Gastroesophageal sphincter (tissue), 4 donors: Measurements from ENCODE around the gene AZIN2. TPM values are rescaled to one million over a fixed set of nuclear protein-coding genes. Genes with fewer than 3 reads are reported as not detected.

Experiments used
- ATAC-seq: fragments of 150-250 bp; one replicate; pipeline ENCODE4 v1.9.1; 2016; ENCODE audit warnings: mild to moderate bottlenecking, moderate library complexity
- H3K27ac ChIP-seq, 4 donors: fragments of 200-600 bp; sonication (generic) in 3 of 4; 1 replicate in 3 of 4; 2 replicates in 1 of 4; pipeline ENCODE4 v1.5.1; 2016 to 2019
- H3K27me3 ChIP-seq: fragments of 200-600 bp; sonication (generic); one replicate; pipeline ENCODE4 v1.5.1; 2019
- H3K36me3 ChIP-seq, 2 donors: fragments of 200-600 bp; sonication (generic); one replicate each; pipeline ENCODE4 v1.5.1; 2019; ENCODE audit warnings: control low read depth in 1 of 2
- H3K4me1 ChIP-seq, 3 donors: fragments of 200-600 bp; sonication (generic); 1 replicate in 2 of 3; 2 replicates in 1 of 3; pipeline ENCODE4 v1.5.1; 2016 to 2019; ENCODE audit warnings: control low read depth in 2 of 3
- H3K4me3 ChIP-seq, 2 donors: fragments of 200-600 bp; sonication (generic); one replicate each; pipeline ENCODE4 v1.5.1; 2019; ENCODE audit warnings: mild to moderate bottlenecking in 1 of 2, moderate library complexity in 1 of 2
- H3K9me3 ChIP-seq, 3 donors: fragments of 200-600 bp; sonication (generic); one replicate each; pipeline ENCODE4 v1.5.1; 2017 to 2019; ENCODE audit warnings: control low read depth in 2 of 3
- EP300 ChIP-seq: sonication (generic); formaldehyde crosslinking; IDR thresholded peaks from one replicate; pipeline ENCODE4 v1.6.1; 2017; ENCODE audit warnings: antibody characterized with exemption, mild to moderate bottlenecking
- POLR2A ChIP-seq, 2 donors: fragments of 450-650 bp; IDR thresholded peaks; one replicate each; pipeline ENCODE4 v1.6.1; 2017; ENCODE audit warnings: antibody characterized with exemption in 2 of 2, mild to moderate bottlenecking in 2 of 2, moderate library complexity in 1 of 2
- POLR2AphosphoS5 ChIP-seq: sonication (generic); formaldehyde crosslinking; IDR thresholded peaks from one replicate; pipeline ENCODE4 v1.6.1; 2017; ENCODE audit warnings: antibody characterized with exemption
- WGBS, 2 donors: methylation state at CpG; one replicate each; pipeline ENCODE4 v1.1.5; 2018; ENCODE audit warnings: low coverage in 1 of 2; 5-methylcytosine and 5-hydroxymethylcytosine counted together
- total RNA-seq, 4 donors: library from RNA; depleted of rRNA; stranded (reverse); fragments of >200 nt; gene quantifications; one replicate each; pipeline ENCODE4 v1.1.0, GENCODE V29; 2016
- TF ChIP-seq, protein P1 (sequence below), 4 experiments: fragments of 200-600 bp in 2 of 4; fragments of 450-650 bp in 2 of 4; sonication (generic) in 1 of 4; IDR thresholded peaks; one replicate each; pipeline ENCODE4 v1.5.1; 2017 to 2019; ENCODE audit warnings: antibody characterized with exemption in 4 of 4, mild to moderate bottlenecking in 2 of 4, moderate library complexity in 2 of 4

AZIN2 gene
- total RNA-seq, 4 donors from 2014 or later = 0.31 to 6.4 (median 2.8) TPM

DNA sequence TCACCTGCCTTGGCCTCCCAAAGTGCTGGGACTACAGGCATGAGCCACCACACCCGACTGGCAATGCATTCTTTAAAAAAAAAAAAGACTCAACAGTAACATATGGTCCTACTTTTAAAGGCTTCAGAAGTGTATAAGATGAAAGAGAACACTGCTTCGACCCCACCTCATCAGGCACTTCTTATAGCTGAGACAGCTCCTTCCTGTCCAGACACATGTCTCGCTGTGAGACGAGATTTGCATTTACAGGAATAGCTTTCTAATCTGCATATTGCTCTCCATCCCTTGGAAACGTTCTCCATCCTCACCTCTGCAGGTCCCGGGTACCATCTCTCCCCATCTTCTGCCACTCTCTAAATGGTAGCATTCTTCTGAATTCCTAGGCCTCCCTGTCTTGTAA, 6.7 kb downstream of the AZIN2 start:
- no peak for ATAC-seq
- no peak overlapping the region for H3K4me3 ChIP-seq
- no peak overlapping the region for H3K27ac ChIP-seq
- no peaks in the 10 kb centered on the region for H3K36me3 ChIP-seq
- H3K9me3 ChIP-seq = no peaks in the 10 kb centered on the region
- no peaks in the 10 kb centered on the region for H3K27me3 ChIP-seq
- TF ChIP-seq, protein P1, sequence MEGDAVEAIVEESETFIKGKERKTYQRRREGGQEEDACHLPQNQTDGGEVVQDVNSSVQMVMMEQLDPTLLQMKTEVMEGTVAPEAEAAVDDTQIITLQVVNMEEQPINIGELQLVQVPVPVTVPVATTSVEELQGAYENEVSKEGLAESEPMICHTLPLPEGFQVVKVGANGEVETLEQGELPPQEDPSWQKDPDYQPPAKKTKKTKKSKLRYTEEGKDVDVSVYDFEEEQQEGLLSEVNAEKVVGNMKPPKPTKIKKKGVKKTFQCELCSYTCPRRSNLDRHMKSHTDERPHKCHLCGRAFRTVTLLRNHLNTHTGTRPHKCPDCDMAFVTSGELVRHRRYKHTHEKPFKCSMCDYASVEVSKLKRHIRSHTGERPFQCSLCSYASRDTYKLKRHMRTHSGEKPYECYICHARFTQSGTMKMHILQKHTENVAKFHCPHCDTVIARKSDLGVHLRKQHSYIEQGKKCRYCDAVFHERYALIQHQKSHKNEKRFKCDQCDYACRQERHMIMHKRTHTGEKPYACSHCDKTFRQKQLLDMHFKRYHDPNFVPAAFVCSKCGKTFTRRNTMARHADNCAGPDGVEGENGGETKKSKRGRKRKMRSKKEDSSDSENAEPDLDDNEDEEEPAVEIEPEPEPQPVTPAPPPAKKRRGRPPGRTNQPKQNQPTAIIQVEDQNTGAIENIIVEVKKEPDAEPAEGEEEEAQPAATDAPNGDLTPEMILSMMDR (IDR thresholded peaks at IDR 0.05) = no peak
- TF ChIP-seq EP300 = no peak
- no peak for TF ChIP-seq POLR2AphosphoS5
- TF ChIP-seq POLR2A (IDR thresholded peaks at IDR 0.05) = no peak
- peaks cover 0 to 9% (median 0%) of the 10 kb centered on the region in 3 donors for H3K4me1 ChIP-seq
- 66 to 89% methylated on average over 5 to 6 of the region's 6 CpGs for WGBS, 2 donors

DNA sequence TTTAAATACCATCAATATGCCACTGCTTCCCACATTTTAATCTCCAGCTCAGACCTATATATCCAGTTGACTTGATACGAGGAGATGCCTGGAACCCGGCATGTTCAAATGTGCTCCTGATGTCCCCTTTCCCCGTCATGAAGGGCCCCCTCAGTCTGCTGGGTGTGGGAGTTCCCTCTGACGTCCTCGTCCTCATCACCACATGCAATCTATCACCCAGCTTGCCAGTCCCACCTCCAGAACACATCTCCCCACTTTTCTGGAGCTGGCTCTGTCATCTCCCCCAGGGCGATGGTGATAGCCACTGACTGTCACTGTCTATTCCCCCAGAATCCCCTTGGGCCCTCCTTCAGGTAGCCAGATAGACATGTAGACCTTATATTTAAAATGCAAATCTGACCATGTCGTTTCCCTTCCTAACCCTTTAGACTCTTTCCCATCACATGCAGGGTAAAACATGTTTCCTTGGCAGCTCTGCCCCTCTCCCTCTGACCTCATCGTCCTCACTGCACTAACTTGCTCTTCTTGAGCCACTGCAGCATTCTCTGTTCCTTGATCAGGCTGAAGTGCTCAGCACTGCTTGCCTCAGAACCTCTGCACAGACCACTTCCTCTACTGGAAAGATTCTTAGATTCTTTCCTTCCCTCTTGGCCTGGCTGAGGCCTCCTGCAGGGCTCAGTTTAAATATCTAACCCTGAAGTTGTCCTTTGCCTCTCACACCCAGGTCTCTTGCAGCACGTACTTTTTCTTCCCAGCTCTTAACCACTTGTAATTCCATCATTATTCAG, 7.4 kb downstream of the AZIN2 start:
- Histone ChIP-seq H3K9me3 (no peaks in the 10 kb centered on the region), H3K27me3 (no peaks in the 10 kb centered on the region), H3K36me3 (no peaks in the 10 kb centered on the region), H3K4me1 (peaks cover 0 to 7% (median 0%) of the 10 kb centered on the region in 3 donors), H3K4me3 (no peak overlapping the region), H3K27ac (no peak overlapping the region)
- no peak for ATAC-seq
- TF ChIP-seq POLR2AphosphoS5 (no peak), POLR2A (IDR thresholded peaks at IDR 0.05) (no peak), EP300 (no peak)
- TF ChIP-seq, protein P1 (IDR thresholded peaks at IDR 0.05) = no peak
- 61 to 63% methylated on average over 5 to 9 of the region's 9 CpGs for WGBS, 2 donors

DNA sequence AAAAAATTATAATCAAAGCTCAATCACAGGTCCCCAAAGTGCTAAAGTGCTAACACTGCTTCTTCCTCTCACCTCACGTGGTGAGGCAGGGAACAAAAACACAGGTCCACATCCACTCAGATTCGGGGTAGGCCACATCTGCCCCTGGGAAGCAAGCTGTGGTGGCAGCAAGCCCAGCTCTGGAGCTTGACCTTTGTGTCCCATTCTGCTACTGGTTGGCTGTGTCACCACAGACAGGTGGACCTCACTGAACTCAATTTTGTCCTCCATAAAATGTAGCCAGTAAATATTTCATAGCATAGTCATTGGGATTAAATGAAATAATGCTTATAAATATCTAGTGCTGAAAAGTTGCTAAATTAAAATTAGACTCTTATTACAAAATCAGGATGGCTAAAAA, 8.5 kb downstream of the AZIN2 start:
- H3K27me3 ChIP-seq = no peaks in the 10 kb centered on the region
- H3K4me1 ChIP-seq = peaks cover 0 to 7% (median 0%) of the 10 kb centered on the region in 3 donors
- ATAC-seq = no peak
- H3K36me3 ChIP-seq = no peaks in the 10 kb centered on the region
- no peaks in the 10 kb centered on the region for H3K9me3 ChIP-seq
- TF ChIP-seq, protein P1 (IDR thresholded peaks at IDR 0.05) = no peak
- TF ChIP-seq POLR2A (IDR thresholded peaks at IDR 0.05) (no peak), POLR2AphosphoS5 (no peak), EP300 (no peak)
- H3K4me3 ChIP-seq = no peak overlapping the region
- no peak overlapping the region for H3K27ac ChIP-seq
- 79 to 80% methylated on average over 1 to 2 of the region's 2 CpGs for WGBS, 2 donors

DNA sequence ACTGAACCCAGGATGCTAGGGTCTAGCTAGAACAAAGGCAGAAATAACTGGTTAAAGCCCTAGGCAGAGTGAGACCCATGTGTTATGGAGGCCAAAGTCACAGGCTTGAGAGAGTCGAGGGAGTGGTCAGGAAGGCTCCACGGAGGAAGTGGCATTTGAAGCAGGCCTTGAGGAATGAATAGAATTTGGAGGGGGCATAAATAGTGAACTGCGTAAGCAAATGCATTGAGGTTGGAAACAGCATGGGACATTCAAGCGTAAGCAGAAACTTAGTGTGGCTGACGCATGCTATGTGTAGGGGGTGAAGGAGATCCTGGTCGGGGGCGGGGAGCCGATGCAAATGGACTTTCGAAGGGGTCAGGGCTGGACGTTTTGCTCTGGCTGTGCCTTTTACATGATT, 11.5 kb downstream of the AZIN2 start:
- no peak overlapping the region for H3K4me3 ChIP-seq
- H3K27me3 ChIP-seq = no peaks in the 10 kb centered on the region
- no peak overlapping the region for H3K27ac ChIP-seq
- peaks cover 0 to 4% of the 10 kb centered on the region in 2 donors for H3K36me3 ChIP-seq
- ATAC-seq = no peak
- no peaks in the 10 kb centered on the region for H3K4me1 ChIP-seq
- TF ChIP-seq EP300 = no peak
- TF ChIP-seq, protein P1 (IDR thresholded peaks at IDR 0.05) = no peak
- WGBS, 2 donors = 85 to 100% methylated on average over 2 to 9 of the region's 10 CpGs
- H3K9me3 ChIP-seq = no peaks in the 10 kb centered on the region

DNA sequence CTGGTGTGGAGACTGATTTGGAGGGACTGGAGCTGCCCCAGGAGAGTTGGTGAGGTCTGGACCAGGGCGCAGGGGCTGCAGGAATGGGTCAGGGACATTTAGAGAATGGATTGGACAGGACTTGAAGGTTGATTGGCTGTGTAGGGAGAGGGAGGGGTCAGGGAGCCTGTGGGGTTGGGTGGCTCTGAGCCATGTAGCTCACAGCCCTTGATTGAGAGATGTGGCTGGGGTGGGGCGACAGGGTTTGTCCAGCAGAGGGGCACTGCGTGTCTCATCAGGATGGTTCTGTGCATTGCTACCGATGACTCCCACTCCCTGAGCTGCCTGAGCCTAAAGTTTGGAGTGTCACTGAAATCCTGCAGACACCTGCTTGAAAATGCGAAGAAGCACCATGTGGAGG, 12.1 kb downstream of the AZIN2 start:
- WGBS, 2 donors = 90% methylated on average over 2 of the region's 5 CpGs; no CpG with 5 or more reads in 1 of the 2 donors
- TF ChIP-seq POLR2AphosphoS5 (no peak), POLR2A (IDR thresholded peaks at IDR 0.05) (no peak), EP300 (no peak)
- TF ChIP-seq, protein P1 (IDR thresholded peaks at IDR 0.05) = no peak
- peaks cover 0 to 9% of the 10 kb centered on the region in 2 donors for H3K36me3 ChIP-seq
- no peaks in the 10 kb centered on the region for H3K27me3 ChIP-seq
- no peak for ATAC-seq
- H3K4me3 ChIP-seq = no peak overlapping the region
- H3K4me1 ChIP-seq = no peaks in the 10 kb centered on the region
- no peak overlapping the region for H3K27ac ChIP-seq
- H3K9me3 ChIP-seq = no peaks in the 10 kb centered on the region
